K562 (cell line): ENCODE data around the gene RIN3. TPM values are rescaled to one million over a fixed set of nuclear protein-coding genes. Genes with fewer than 3 reads are reported as not detected.

Source experiments
- JUNB ChIP-seq: fragments of 450-650 bp; formaldehyde crosslinking; conservative IDR thresholded peaks from 2 replicates; pipeline ENCODE4 v1.4.0; 2020; ENCODE audit warnings: mild to moderate bottlenecking
- NFIC ChIP-seq: fragments of 450-650 bp; IDR thresholded peaks from 2 replicates; pipeline ENCODE4 v1.6.1; 2017; ENCODE audit warnings: mild to moderate bottlenecking, inconsistent platforms
- RBFOX2 ChIP-seq: fragments of 200-400 bp; formaldehyde crosslinking; IDR thresholded peaks from 2 replicates; pipeline ENCODE4 v1.6.1; 2017; ENCODE audit warnings: low read depth, mild to moderate bottlenecking, low read length, moderate library complexity
- SNRNP70 ChIP-seq: fragments of 200-400 bp; formaldehyde crosslinking; optimal IDR thresholded peaks from 2 replicates; pipeline ENCODE3; 2017; ENCODE audit warnings: low read depth, low read length
- SOX6 ChIP-seq: fragments of 450-650 bp; IDR thresholded peaks from 2 replicates; pipeline ENCODE4 v1.6.1; 2014; ENCODE audit warnings: mild to moderate bottlenecking
- polyA plus RNA-seq, 8 experiments: library from polyadenylated mRNA; depleted of rRNA in 4 of 8; stranded (reverse) in 5 of 8; unstranded in 3 of 8; fragments of >200 nt; fragmentation: Nextera tagmentation in 2 of 8; fragmentation: Illumina TruSeq in 1 of 8; extraction: Ambion mirVana in 2 of 8; extraction: Trizol in 1 of 8; gene quantifications; 2 replicates each; pipeline versions ENCODE4 v1.2.1 to v1.2.3, GENCODE V29; 2011 to 2014; ENCODE audit warnings: inconsistent platforms in 1 of 8, missing spikeins in 1 of 8
- total RNA-seq, 7 experiments: library from RNA; depleted of rRNA in 6 of 7; stranded (reverse); fragments of >200 nt in 6 of 7; fragmentation: Illumina TruSeq in 2 of 7; extraction: Trizol in 2 of 7; gene quantifications; 2 replicates each; pipeline versions ENCODE4 v1.2.1 to v1.2.3, GENCODE V29; 2011 to 2021; ENCODE audit warnings: low replicate concordance in 1 of 7
- TF ChIP-seq, protein P1 (sequence below): fragments of 200-800 bp; sonication (Bioruptor generic); IDR thresholded peaks from 2 replicates; pipeline ENCODE4 v1.6.1; 2016; ENCODE audit warnings: missing genetic modification characterization, missing compliant biosample characterization

Gene RIN3
- total and polyA plus RNA-seq, 9 of the 15 experiments (the other 6 are each of a cell fraction or from before 2014, with no cell fraction given), result 0.01 to 0.49 (median 0.08) TPM; not detected in 5

DNA sequence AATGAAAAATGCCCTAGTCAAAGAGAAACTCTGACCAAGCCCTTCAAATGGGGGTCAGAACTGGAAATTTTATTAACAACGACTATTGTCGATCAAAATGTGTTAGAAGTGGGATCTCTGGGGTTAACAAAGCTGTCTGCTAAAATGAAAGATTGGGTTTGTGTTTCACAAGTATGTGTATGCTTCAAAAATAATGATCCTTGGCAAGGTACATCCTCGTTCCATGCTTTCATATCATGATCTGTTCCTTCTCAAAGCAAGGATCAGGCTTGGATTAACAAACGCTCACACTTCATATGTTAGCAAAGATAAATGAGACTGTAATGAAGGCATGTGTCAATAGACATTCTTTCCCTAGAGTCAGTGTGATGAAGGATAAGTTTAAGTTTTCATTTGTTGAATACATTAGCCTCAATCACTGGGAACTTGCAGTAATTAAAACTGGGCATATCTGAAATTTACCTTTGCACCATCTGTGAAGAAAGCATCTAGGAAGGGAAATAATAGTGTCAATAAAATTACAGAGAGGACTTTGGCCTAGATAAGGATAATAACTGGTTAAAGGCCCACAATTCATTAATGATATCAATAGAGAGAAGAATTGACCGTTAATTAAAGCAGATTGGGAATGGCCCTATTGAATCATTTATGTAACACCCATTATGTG, 91.8 kb downstream of the RIN3 start (continued):
- TF ChIP-seq, protein P1, sequence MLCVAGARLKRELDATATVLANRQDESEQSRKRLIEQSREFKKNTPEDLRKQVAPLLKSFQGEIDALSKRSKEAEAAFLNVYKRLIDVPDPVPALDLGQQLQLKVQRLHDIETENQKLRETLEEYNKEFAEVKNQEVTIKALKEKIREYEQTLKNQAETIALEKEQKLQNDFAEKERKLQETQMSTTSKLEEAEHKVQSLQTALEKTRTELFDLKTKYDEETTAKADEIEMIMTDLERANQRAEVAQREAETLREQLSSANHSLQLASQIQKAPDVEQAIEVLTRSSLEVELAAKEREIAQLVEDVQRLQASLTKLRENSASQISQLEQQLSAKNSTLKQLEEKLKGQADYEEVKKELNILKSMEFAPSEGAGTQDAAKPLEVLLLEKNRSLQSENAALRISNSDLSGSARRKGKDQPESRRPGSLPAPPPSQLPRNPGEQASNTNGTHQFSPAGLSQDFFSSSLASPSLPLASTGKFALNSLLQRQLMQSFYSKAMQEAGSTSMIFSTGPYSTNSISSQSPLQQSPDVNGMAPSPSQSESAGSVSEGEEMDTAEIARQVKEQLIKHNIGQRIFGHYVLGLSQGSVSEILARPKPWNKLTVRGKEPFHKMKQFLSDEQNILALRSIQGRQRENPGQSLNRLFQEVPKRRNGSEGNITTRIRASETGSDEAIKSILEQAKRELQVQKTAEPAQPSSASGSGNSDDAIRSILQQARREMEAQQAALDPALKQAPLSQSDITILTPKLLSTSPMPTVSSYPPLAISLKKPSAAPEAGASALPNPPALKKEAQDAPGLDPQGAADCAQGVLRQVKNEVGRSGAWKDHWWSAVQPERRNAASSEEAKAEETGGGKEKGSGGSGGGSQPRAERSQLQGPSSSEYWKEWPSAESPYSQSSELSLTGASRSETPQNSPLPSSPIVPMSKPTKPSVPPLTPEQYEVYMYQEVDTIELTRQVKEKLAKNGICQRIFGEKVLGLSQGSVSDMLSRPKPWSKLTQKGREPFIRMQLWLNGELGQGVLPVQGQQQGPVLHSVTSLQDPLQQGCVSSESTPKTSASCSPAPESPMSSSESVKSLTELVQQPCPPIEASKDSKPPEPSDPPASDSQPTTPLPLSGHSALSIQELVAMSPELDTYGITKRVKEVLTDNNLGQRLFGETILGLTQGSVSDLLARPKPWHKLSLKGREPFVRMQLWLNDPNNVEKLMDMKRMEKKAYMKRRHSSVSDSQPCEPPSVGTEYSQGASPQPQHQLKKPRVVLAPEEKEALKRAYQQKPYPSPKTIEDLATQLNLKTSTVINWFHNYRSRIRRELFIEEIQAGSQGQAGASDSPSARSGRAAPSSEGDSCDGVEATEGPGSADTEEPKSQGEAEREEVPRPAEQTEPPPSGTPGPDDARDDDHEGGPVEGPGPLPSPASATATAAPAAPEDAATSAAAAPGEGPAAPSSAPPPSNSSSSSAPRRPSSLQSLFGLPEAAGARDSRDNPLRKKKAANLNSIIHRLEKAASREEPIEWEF (CRISPR knock-in tag), result no peak
- TF ChIP-seq NFIC, result no peak
- TF ChIP-seq SNRNP70, result no peak
- no peak for TF ChIP-seq SOX6
- no peak for TF ChIP-seq RBFOX2
- no peak for TF ChIP-seq JUNB
